Subcutaneous adipose tissue (tissue), 4 donors: Measurements from ENCODE around the gene DPP9. TPM values are rescaled to one million over a fixed set of nuclear protein-coding genes. Genes with fewer than 3 reads are reported as not detected.

ENCODE experiments used
- total RNA-seq, 4 donors: library from RNA; depleted of rRNA; stranded (reverse); fragments of >200 nt; gene quantifications; one replicate each; pipeline ENCODE4 v1.1.0, GENCODE V29; 2016
- TF ChIP-seq, protein P1 (sequence below): fragments of 450-650 bp; IDR thresholded peaks from one replicate; pipeline ENCODE4 v1.5.1; 2016; ENCODE audit warnings: low read depth, mild to moderate bottlenecking, control low read depth, antibody characterized with exemption, moderate library complexity

Gene DPP9
- total RNA-seq, 4 donors from 2014 or later: 31.1 to 109 (median 48.6) TPM

DNA sequence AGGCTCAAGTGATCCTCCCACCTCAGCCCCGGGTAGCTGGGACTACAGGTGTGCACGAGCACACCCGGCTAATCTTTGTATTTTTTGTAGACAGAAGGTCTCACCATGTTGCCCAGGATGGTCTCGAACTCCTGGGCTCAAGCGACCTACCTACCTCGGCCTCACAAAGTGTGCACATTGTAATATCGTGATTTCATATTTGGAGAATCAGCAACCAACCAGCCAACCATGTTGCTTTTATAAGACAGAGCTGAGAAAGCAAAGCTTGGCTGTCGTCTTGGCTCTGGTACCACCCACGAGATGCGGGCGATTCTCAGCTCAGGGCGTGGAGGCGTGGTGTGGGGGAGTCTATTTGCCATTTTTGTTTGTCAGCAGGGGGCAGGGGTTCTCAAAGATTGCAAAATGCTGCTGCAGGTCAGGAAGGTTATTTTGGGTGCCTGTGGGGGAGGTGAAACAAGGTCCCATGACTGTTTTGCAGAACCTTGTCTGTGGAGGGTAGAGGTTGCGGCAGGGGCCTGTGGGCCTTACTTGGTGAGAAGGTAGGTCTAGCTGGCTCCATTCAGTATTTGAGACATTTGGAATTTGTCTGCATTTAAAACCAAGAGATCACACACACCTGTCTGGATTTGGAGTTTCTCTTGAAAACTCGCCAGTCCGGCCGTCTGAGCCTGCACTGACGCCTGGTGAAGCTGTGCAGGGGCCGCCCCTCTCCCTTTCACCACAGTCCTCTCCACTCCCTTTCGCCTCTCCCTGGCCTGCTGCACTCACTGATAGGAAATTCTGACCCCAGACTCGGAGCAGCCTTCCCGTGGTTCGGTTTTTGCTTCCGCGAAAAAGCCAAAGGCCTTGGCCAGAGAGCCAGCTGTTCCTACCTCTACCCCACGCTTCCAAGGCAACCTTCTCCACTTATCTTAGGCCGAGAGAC lies 68.9 kb downstream of the DPP9 start:
- TF ChIP-seq, protein P1, sequence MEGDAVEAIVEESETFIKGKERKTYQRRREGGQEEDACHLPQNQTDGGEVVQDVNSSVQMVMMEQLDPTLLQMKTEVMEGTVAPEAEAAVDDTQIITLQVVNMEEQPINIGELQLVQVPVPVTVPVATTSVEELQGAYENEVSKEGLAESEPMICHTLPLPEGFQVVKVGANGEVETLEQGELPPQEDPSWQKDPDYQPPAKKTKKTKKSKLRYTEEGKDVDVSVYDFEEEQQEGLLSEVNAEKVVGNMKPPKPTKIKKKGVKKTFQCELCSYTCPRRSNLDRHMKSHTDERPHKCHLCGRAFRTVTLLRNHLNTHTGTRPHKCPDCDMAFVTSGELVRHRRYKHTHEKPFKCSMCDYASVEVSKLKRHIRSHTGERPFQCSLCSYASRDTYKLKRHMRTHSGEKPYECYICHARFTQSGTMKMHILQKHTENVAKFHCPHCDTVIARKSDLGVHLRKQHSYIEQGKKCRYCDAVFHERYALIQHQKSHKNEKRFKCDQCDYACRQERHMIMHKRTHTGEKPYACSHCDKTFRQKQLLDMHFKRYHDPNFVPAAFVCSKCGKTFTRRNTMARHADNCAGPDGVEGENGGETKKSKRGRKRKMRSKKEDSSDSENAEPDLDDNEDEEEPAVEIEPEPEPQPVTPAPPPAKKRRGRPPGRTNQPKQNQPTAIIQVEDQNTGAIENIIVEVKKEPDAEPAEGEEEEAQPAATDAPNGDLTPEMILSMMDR: no peak

DNA sequence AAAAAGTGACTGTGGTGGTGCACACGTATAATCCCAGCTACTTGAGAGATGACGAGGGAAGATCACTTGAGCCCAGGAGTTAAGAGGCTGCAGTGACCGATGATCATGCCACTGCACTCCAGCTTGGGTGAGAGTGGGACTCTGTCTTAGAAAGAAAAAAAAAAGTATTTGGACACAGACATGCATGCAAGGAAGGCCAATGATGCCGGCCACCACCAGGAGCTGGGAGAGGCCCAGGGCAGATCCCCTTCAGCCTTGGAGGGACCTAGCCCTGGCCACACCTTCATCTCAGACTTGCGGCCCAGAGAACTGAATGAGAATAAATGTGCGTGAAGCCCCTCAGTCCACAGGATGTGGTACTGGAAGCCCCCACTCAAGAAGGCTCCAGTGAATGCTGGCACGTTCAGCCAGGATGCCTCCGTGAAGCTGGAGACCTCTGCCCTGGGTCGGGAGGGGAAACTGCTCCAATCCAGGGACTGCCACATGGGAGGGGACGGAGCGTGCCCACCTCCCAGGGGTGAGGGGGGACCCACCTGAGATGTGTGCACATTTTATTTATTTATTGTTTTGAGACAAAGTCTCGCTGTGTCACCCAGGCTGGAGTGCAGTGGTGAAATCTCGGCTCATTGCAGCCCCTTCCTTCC lies 69.7 kb downstream of the DPP9 start:
- TF ChIP-seq, protein P1: no peak

DNA sequence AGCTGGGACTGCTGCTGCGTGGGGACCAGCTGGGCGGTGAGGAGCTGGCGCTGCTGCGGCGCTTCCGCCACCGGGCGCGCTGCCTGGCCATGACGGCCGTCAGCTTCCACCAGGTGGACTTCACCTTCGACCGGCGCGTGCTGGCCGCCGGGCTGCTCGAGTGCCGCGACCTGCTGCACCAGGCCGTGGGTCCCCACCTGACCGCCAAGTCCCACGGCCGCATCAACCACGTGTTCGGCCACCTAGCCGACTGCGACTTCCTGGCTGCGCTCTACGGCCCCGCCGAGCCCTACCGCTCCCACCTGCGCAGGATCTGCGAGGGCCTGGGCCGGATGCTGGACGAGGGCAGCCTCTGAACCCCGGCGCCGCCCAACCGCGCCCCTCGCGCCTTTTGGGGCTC lies 71.6 kb downstream of the DPP9 start:
- TF ChIP-seq, protein P1: no peak

DNA sequence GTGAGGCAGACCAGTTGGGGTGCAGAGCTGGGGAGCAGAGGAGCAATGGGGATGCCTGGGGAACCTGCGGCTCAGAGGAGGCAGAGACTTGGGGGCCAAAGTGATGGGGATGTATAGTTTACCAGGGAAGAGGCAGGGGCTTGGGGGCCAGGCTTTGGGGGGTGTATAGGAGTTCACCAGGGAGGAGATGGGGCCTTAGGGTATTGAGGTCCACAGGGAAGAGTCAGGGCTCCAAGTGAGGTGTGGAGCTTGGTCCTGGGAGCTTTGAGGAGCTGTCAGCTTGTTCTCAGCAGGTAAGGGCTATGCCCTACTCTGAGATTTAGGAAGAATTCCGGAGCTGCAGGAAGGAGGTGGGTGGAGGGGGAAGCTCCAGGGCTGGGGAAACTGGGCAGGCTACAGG lies 73.5 kb downstream of the DPP9 start:
- TF ChIP-seq, protein P1: no peak

DNA sequence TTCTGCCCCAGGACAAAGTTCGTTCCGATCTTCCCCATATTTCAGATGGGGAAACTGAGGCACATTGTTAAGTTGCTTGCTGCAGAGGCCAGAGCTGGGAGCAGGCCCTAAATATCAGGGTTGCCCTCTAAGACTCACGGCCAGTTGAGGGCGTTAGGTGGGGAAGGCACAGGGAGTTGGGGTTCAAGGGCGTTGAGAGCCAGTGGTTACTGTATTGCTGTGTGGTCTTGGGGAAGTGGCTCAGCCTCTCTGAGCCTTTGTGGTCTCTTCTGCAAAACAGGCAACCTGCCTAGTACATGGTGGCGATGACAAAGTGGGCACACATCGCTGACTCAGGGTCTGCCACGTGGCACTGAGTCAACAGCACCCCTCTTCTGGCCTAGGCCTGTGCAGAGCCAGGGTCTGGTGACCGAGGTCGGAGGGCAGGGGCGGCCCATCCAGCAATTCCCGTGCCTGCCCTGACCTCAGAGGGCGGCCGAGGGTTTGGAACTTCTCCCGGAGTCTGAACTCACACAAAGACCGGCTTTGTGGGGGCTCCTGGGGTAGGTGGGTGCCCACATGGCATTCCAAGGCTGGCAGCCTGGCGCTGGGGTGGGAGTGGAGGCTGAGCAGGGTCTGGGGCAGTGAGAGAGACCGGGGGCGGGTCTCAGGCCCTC lies 74.1 kb downstream of the DPP9 start:
- TF ChIP-seq, protein P1: no peak

DNA sequence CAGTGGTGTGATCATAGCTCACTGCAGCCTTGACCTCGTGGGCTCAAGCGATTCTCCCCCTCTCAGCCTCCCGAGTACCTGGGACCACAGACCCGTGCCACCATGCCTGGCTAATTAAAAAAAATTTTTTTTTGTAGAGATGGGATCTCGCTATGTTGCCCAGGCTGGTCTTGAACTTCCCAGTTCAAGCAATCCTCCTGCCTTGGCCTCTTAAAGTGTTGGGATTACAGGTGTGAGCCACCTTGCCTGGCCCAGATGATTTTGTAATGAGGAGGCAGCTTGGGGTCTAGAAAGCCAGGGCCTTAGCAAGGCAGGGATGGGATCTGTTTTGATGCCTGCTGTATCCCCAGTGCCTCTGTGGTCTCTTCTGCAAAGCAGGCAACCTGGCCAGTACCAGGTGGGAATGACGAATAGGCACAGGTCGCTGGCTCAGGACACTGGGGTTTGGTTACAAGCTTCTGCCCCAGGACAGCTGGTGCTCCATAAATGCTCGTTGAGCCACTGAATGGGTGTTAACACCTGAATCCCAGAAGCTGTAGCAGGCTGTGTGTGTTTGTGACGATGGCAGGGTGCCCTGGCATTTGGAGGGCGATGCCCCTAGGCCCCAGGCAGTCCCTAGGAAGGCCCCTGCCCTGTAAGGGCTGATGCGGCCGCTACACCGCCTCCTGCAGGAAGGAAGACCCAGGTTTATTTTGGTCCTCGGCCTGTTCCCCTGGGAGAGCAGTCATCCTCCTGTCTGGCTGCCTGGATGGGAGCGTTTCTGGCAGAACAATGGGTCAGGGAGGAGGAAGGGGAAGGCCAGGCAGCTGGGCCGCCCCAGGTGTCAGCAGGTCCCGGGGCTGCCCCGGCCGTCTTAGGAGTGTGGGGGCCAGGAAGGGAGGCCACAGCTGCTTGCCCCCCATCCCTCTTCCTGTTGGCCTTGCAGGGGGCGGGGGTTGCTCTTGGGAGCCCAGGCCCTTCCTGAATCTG lies 75.7 kb downstream of the DPP9 start:
- TF ChIP-seq, protein P1: no peak
